Left cardiac atrium (tissue), 4 donors: Measurements from ENCODE around the gene ZCCHC14. TPM values are rescaled to one million over a fixed set of nuclear protein-coding genes. Genes with fewer than 3 reads are reported as not detected.
"Not testable (repeated sequence)": the region's sequence is repeated elsewhere in the genome, so short reads cannot be mapped to it uniquely, and the experiment has no call there.

Experiments used
- ATAC-seq, 2 donors: fragments of 200-7000 bp; cut with Tn5 transposase; one replicate each; pipeline ENCODE4 v1.9.1; 2020; ENCODE audit warnings: mild to moderate bottlenecking in 2 of 2, moderate library complexity in 2 of 2
- DNase-seq: peaks from one replicate; pipeline ENCODE4 v3.0.0-alpha.2; 2020
- intact Hi-C, 2 donors: fragments of 100-400 bp; cut with DNase I; formaldehyde crosslinking; loops; one replicate each; pipeline versions ENCODE4 v1.14.1 to v1.15.1; 2022 to 2023
- total RNA-seq, 2 donors: library from RNA; stranded (reverse); fragmentation: NEBNext Ultra II Directional; extraction: Animal tissue kit (Norgen Biotek cat#: 25700); gene quantifications; one replicate each; pipeline ENCODE4 v1.2.1, GENCODE V29; 2021
- donor health status: DM: no; HTN: yes; CAD: no.
- donor health status: DM: no; HTN: yes; CAD: no; lungs with severe emphysema.
- donor health status: DM: yes; HTN: yes; CAD: no.
- donor health status: Dilated cardiomyopathy.

The ZCCHC14 gene
- total RNA-seq, 2 donors from 2014 or later: 14.4 to 14.9 TPM

DNA sequence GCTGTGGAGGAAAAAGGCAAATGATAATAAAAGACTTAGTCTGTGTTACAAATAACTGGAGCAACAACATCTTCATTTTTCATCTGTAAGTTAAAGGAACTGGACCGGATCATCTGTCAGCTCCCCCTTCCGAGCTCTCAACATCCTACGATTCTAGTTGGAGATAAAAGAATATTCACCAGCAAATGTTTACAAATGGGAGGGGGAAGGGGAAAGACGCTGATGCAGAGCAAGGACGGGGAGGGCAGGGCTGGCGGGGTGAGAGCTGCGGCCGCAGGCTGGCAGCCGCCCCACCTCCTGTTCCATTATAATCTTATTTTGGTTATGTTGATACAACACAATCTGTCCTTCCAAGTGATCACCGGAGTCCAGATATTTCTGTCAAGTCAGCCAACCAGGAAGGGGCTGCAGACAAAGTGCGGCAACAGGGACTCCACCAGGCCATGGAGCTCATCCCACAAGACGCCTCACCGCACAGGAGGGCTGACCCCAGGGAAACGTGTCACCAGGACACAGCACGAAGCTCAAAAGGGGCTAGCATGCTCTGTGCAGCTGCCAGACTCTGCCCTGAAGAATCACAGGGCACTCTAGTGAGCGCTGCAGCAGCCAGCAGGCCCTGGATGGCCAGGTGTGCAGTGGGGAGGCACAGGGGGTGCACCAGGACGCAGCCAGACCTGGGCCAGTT is 128.9 kb downstream of the ZCCHC14 start:
- DNase-seq (peak; percentile 54), ATAC-seq (peak; percentile 74 to 76)
- intact Hi-C loops: no loop called here

DNA sequence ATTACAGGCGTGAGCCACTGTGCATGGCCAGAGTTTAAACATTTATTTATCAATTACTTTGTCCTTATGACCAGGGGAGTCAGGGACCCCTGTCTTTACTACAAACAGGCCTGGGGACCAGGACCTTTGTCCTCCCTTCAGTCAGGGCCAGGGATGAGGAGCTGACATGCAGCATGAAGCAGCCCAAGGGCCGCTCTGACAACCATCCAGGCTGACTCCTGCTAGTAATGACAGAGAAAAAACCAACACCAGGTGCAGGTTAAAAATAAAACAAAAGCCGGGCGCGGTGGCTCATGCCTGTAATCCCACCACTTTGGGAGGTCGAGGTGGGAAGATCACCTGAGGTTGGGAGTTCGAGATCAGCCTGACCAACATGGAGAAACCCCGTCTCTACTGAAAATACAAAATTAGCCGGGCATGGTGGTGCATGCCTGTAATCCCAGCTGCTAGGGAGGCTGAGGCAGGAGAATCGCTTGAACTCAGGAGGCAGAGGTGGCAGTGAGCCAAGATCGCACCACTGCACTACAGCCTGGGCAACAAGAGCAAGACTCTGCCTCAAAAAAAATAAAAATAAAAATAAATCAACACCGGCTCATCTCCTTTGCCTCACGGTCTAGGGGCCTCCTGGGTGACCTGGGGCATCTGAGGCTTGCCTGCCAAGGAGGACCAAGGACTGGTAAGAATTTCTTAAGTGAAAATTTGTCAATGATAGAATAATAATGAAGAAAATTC is 129.8 kb downstream of the ZCCHC14 start:
- intact Hi-C loops, DNase-seq, ATAC-seq: not testable (repeated sequence)

GRCh38 chr16:87361916-87362619 is 130.8 kb downstream of the ZCCHC14 start:
- DNase-seq (no peak), ATAC-seq (no peak)
- intact Hi-C loops: no loop called here

DNA sequence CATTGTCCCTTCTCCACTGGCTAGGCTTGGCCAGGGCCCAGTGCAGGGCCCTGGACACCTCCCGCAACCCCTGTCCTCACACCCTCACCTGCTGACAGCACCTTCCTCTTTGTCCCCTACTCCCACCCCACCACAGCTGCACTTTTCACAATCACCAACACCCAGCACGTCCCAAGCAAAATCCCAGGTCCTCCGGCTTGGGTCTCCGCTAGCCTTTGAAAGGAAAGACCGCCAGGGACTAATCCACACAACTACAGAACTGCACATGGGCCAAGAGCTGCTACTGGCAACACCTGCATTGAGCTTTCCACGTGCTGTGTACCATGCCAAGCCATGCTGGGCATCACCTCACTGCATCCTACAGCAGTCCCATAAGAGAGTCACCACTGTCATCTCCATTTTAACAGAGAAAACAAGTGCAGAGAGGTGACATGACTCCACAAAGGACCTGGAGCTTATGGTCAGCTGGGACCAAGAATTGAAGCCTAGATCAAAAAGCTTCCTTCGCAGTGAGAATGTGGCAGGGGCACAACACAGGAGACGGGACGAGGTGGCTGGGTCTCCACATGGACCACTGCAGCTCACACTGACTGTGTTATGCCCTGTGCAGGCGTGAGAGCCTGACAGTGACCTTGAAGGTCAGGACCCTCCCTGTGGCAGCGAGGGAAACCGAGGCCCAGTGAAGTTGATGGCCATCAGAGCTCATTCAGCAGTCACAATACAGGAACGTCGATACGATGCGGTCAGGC is 131.8 kb downstream of the ZCCHC14 start:
- ATAC-seq (no peak), DNase-seq (no peak)
- intact Hi-C loops: no loop called here

- ATAC-seq (no peak), DNase-seq (no peak)
- intact Hi-C loops: no loop called here
These were observed 133.7 kb downstream of the ZCCHC14 start for GRCh38 chr16:87359121-87359520.

DNA sequence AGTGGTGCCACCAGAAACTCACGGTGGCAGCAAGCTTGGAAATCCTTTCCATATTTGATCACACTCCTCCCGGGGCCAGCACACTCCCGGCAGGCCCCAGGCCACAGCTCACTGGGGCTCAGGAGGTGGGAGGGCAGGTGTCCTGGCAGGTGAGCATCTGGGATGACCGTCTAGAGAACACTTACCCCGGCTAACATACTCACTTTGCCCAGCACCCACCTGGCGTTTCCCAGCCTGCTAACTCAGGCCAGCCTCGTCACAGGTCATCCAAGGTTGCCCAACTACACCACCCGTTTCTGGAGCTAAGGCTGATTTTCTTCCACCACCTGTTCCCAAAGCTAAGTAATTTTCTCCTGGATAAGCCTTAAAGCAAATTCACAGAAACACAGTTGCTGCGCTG is 134.1 kb downstream of the ZCCHC14 start:
- DNase-seq (no peak), ATAC-seq (no peak)
- intact Hi-C loops: no loop called here

DNA sequence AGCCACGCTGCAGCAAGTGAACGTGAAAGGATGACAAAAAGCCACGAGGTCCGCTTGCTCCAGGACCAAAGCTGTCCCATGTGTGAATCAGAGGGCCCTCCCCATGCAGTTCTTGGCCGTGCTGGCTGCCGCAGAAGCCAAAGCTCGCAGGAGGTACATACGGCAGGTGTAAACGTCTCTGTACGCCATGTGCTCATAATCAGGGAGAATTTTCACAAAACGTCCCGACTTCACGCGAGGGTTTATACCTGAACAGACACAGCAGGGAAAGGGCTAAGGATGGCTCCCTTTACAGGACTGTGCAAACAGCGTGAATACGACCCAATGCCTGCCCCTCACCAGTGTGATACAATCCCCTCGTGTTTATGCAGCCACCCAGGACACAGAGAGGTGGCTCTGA is 134.6 kb downstream of the ZCCHC14 start:
- intact Hi-C loops: no loop called here
- DNase-seq: no peak
- ATAC-seq: no peak

GRCh38 chr16:87356491-87356853 is 136.4 kb downstream of the ZCCHC14 start:
- peak in 1 of 2 donors; percentile 27 for ATAC-seq
- DNase-seq: no peak
- intact Hi-C loops: no loop called here

Other genes with a start within 250 kb of the ZCCHC14 start
- 1 to 10 TPM; 3.2 to 3.4 TPM for gene C16orf95, start 175.6 kb downstream of the ZCCHC14 start, total RNA-seq
- gene FBXO31, start 109.2 kb downstream of the ZCCHC14 start, total RNA-seq: 10 to 100 TPM; 45.6 to 50.8 TPM
- gene MAP1LC3B, start 100.7 kb downstream of the ZCCHC14 start, total RNA-seq: 10 to 100 TPM; 82.9 to 90.2 TPM
- under 1 TPM; 0.05 to 0.09 TPM for gene JPH3, start 109.5 kb upstream of the ZCCHC14 start, total RNA-seq